Stimulated activated CD8-positive, alpha-beta memory T cell treated with anti-CD3 and anti-CD28 coated beads, Interleukin-2, amount 100 ng/mL, for 1 hour (primary cell): ENCODE results near the gene TALDO1.

Experiments used
- DNase-seq, 2 donors: peaks; one replicate each; pipeline ENCODE4 v3.0.0-alpha.2; 2020; ENCODE audit warnings: low read depth in 2 of 2

The TALDO1 gene

DNA sequence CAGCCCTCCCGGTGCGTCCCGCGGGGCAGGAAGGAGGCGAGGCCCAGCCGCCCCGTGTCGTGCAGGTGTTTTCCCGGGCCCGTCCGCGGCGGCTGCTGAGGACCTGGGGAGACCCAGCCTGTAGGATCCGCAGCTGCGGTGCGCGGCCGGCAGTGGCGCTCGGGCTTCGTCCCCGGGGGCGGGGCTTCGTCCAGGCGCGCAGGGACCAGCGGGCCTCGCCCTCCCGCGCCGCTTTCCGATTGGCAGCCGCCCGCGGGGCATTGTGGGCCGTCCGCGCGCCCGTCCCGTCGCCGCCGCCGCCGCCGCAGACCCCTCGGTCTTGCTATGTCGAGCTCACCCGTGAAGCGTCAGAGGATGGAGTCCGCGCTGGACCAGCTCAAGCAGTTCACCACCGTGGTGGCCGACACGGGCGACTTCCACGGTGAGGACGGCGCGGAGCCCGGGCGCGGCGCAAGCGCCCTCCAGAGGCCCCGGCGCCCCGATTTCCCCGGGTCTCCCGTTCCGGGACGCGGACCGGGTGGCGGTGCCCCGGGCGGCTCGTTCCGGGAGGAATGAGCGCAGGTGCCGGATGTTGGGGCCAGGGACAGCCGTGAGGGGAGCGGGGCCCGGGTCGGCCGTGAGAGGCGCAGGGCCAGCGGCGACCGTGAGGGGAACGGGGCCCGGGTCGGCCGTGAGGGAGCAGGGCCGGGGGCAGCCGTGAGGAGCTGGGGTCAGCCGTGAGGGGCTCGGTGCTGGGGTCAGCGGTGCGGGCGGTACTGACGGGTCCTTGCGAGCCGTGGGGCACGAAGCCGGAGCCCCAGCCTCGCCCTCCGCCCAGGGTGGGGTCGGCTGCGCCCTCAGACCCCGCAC lies at the start of gene TALDO1:
TALDO1 (plus strand) TSS at position 307 of the 849 bp plus-strand sequence; CDS start at position 325, 18 bp downstream.
- DNase-seq = peak; percentile 62 to 66

DNA sequence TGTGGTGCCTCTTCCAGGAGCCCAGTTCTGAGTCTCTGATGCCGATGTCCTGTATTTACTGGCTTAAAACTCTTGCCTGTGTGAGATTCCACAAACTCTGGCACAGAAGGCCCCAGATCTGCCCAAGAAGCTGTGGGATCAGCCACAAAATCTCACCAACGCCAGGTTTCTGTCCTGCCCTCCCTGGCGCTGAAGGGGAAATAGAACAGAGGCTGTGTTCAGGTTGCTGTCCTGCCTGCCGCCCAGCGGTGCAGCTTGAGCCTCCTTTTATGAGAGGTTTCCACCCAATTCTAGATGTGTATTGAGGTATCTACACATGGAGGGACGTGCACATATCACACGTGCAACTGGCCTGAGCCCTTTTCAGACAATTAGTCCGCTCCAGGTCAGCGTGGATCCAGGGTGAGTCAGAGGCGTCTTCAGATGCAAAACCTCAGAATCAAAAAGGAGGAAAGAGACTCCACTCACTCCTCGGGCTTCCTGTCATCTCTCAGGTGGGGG lies 49.4 kb upstream of the TALDO1 start:
- DNase-seq = no peak

DNA sequence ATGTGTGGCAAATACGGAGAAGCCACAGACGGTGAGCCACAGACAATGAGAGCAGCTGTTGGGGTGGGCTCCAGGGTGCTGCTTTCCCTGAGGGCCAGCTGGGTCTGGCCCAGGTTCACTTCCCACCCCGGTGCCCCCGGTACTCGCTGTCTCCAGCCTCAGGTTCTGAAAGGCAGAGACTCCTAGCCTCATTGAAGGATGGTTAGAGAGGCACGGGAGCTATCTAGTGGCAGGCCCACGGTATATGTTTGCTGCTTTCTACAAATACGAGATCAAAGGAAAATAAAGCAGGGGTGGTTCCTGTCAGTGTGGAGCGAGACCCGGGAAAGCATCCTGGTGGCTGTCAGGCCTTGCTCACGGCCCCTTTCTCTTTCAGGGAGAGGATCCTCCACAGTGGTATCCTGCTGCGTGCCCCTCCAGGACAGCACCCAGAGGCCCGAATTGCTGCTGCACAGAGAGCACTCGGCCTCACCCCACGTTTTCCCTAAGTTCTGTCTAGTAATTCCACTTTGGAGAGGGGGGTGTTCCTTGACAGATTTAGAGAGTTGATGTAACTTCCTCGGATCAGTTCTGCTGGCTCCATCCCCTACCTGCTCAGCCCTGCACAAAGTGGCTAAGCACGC lies 48.7 kb upstream of the TALDO1 start:
- no peak for DNase-seq

DNA sequence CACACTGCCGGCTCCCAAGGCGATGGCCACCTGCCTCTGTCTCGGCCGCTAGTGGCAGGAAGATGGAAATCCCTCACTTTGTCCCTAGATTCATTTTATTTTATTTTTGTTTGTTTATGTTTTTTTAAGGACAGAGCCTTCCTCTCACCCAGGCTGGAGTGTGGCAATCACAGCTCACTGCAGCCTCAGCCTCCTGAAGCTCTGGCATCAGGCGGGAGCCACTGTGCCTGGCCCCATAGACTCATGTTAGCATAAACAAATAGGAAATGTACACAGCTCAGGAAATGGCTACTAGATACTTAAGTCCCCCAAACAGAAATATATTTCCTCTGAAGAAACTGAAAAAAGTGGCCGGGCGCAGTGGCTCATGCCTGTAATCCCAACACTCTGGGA lies 48.2 kb upstream of the TALDO1 start:
- DNase-seq = no peak

DNA sequence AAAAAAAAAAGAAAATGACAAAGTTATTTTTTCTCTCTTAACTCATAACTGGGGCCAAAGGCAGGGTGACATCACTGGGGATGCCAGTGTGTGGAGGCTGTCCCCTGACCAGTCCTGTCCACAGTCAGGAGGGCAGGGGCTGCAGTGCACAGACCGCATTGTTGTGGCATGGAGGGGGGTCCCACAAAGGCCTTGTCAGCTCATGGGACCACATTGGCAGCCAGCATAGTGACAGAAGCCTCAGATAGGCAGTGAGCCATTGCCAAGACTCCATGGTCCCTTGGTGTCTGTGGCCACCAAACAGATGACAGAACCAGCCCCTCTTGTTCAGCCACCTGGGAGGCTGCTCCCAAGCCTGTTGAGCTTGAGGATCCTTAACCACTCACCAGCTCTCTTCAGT lies 47.5 kb upstream of the TALDO1 start:
- no peak for DNase-seq

DNA sequence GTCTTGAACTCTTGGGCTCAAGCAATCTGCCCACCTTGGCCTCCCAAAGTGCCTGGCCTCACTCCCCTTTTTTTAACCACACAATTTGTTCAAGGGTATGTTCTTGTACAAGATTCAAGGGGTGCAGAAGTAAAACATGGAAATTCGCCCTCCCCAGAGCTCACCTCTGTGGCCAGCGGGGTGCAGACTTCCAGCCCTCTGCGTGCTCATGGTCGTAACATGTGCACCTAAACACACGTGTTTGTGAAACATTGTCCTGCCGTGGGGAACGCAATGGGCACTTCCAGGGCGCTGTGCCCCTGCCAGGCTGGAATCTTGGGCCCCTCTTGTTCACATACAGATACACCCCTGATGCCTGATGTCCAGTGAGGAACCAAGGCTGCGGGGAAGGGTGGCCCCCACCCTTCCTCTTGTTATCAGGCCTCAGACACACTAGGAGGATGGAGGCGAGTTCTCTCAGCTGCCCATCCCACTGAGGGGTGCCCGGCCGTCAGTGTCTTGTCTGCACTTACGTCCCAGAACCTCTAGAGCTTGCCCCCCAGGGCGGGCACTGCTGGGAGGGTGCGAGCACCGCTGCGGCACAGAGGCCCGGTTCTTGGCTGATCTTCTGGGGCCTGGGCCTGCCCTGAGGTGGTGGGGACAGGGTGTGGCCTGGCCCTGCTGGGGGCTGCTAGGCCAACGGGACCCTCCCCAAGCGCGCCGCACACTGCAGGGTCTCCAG lies 45.4 kb upstream of the TALDO1 start:
- no peak for DNase-seq

DNA sequence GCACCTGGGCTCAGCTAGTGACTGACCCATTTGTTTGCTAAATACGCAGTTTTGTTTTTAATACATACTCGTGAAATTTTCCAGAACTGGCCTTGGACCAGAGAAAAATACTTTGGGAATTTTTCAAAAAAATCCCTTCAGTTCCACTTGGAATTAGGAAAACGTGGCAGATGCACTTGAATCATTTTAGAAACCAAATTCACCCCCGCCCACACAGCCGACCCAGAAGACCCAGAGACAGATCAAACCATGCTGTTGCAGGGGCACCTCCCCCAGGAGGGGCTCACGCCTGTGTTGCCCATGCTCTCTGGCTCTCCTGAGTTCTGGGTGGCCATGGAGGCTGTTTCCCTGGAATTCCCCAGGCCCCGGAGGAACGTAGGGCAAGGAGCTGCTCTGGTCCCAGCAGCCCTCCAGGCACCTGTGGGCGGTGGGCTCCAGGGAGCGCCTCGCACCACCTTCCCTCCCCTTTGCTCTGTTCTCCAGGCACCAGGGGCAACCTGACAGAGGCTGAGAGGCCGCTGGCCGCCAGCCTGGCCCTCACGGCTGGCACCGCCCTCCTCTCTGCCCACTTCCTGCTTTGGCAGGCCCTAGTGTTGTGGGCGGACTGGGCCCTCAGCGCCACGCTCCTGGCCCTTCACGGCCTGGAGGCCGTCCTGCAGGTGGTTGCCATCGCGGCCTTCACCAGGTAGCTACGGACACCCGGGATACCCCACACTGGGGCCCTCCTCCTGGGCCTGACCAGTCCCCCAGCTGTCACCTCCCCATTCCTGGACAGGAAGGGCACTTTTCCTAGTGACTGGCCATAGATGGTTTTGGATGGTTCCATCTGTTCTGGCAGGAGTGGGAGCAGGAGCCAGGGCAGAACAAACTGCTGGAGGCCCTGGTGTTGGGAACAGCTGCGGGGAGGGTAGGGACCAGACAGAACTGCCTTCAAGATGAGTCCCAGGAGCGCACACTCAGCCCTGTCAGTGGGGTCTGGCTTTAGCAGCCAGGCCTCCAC lies 44.5 kb upstream of the TALDO1 start:
- no peak for DNase-seq

DNA sequence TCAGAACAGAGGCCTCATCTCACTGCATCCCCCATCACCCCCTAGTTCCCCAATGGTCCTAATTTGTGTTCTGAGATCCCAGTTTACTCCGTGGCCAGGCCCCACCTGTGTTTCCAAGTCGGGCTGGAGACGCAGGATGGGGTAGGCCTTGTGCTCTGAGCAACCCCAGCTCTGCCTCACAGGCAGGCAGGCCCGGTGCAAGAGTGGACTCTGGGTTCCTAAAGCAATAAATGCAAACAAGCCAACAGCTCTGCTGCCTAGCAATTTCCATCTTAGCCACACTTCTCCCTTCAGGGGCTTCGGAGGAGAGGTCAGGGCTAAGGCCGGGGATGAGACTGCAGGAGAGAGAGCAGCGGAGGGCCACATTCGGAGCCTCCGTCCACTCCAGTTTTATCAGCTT lies 43.8 kb upstream of the TALDO1 start:
- DNase-seq = no peak

DNA sequence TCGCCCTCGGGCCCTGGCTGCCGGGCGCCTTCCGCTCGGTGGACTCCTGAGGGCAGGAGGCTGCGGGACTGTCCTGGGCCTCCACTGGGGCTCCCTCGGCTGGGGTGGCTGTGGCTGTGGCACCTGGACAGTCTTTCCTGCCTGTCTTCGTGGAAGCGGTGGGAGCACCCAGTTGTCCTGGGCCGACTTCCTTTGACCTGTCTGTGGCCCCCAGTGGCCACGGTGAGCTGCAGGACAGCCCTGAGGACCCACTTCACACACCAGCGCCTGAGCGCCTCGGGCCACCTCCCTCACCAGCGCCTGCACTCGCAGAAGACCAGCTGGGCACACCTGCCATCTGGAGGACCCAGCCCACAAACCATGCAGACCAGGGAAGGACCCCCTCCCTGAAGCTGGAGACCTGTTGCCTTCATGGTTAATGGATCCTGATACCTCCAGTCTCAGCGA lies 43.0 kb upstream of the TALDO1 start:
- DNase-seq = no peak

DNA sequence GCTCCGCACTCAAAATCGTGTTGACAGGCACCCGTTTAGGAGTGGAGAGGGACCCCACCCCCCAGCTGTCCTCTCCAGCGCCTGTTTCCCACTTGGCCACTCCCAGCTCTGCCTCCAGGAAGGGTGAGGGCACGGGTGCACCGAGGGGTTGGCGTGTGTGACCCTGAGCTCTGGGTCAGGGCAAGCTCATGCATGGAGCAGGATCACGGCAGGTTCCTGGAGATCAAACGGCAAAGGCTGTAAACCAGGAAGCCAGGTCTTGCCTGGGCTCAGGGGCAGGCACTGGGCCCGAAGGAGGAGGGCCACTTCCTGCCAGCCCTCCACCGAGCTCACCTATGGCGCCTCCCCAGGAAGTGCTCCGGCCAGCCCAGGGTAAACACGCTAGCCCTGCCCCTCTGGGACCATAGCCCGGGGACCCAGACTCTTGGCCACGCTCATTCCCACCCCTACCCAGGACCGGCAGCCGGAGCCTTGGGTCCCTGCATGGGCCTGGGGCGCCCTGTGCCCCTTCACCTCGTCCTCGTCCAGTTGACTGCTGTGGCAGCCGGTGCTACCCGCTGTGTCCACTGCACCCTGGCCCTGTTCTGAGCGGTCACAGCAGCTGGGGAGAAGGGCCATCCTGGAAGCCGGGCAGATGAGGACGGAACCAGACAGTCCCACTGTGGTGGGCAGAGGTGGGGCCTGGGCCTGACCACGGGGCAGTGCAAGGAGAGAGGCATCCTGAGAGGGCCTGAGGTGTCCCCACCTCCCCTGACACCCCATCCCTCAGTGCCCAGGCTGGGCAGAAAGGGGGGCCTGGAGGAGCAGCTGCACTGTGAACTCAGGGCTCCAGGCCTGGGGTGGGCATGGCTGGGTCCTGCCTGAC lies 42.3 kb upstream of the TALDO1 start:
- DNase-seq = no peak

DNA sequence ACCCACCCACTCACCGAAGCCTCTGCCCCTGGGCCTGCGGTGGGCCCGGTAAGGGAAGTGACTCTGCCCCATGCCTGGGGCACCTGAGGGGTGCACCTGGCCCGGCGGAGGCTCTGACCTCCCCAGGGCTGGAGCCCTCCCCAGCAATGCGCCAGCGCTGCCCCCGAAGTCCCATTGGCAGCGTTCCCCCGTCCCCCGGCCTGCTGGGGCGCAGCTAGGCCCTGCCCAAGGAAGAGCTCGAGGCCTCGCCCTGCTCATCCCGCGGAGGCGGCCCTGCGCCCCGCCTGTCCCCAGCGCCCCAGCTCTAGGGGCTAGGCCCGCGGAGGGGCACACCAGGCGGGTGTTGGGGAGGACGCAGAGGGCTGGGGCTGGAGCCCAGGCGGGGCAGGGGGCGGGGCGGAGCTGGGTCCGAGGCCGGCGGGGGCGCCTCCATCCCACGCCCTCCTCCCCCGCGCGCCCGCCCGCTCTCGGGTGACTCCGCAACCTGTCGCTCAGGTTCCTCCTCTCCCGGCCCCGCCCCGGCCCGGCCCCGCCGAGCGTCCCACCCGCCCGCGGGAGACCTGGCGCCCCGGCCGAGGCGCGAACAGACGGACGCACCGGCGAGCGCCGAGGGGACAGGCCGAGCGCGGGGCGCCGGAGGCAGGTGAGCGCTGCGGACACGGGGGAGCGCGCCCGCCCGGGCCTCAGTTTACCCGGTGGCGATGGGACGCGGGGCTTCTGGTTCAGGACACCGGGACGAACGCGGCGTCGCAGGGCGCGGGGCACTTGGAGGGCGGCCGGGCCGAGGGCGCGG lies 41.4 kb upstream of the TALDO1 start, which contains the start of gene EPS8L2:
EPS8L2 (plus strand) TSS at position 586 of the 793 bp plus-strand sequence. CDS start 3,177 bp downstream, outside the sequence.
- DNase-seq = no peak

DNA sequence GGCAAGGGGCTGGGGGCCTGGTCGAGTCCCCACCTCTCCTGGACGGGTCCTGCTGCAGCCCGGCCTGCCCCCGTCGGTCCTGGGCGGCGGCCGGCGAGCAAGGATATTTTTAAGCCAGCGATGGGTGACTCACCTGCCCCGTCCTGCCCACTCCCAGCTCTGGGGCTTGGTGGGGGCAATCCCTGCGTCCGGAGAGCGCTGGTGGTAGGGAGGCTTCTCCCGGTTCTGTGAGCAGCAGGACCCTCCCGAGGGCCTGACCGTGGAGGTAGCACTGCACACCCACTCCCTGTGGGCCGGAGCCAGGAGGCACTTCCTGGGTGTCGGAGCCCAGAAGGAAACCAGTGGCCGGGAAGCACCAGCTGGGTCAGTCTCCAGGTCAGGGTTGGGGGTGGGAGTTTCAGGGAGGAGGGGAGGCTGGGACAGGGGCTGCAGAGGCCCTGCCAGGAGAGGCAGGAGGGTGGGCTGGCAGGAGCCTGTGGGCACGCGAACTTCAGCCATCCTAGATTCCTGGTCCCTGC lies 40.8 kb upstream of the TALDO1 start:
- DNase-seq = no peak

DNA sequence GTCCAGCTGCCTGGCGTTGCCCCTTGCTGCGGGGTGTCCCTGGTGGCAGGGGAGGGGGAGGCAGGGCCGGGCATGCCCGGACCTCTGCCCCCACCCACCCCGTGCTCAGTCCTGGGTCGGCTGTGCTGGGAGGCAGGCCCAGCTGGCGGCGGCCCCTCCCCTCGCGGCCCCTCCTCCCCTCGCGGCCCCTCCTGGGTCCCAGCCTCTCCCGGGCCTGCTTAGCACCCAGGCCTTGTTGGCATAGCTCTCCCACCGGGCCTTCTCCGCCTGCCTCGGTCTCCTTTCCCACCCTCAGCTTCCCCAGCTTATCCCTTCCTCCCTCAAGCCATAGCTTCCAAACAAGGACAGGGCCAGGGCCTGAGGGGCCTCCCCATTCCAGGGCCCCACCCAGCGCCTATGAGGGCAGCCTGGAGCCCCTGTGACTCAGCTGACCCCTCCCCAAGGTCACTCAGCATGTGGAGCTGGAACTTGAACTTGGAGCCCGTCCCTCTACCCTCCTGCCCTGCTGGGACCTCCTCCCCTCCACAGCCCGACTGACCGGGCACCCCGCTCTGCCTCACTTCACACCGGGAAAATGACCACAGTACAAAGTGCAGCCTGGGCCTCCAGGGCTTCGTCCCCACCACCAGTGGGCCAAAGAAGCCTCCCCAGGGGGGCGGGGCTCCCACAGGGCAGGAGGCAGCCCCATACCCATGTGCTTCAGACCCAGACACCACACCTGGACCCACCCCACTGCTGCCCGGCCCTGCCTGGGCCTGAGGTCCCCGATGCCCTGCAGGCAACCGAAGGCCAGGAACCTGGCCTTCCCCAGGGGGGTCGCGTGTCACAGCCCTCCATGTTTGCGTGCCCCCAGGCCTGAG lies 40.1 kb upstream of the TALDO1 start:
- DNase-seq = no peak

DNA sequence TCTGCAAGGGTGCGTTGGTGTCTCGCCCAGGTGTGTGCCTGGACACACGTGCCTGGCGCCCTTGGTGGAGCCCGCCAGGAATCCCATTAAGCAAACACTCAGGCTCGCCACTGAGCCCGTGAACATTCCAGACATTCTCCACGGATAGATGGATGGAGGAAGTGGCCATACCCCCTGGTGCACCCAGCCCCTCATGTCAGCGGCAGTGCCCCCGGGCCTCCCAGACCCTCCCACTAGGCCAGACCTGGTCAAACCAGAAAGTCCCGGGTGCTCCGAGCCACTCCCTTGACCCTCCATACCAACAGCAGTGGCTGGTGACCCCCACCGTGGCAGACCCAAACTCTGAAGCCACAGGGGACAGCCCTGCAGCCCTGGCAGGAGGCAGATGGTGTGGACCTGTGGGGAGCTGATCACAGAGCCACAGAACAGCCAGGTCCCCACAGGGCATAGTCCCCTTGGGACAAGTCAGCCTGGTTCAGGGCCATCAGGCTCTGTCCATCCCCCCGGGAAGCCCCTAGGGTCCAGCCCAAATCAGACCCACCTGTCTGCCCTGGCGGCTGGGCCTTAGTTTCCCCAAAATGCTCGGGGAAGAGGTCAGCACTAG lies 39.3 kb upstream of the TALDO1 start:
- DNase-seq = no peak

DNA sequence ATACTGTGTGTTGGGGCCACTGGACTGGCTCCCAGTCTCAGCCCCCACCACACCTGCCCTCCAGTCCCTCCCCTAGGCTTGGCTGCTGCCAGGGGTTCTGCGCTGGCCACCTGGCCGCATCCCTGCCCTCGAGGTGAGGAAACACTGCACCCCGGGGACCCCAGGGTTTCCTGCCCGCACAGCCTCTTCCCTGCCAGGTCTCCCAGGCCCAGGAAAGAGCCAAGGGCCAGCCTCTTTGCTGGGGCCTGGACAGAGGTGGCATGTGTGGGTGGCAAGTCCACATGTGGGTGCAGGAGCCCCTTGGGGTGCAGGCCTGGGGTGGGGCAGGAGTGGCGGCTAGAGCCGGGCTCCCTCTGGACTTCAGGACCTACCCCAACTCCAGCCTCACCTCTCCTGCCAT lies 38.8 kb upstream of the TALDO1 start:
- no peak for DNase-seq

DNA sequence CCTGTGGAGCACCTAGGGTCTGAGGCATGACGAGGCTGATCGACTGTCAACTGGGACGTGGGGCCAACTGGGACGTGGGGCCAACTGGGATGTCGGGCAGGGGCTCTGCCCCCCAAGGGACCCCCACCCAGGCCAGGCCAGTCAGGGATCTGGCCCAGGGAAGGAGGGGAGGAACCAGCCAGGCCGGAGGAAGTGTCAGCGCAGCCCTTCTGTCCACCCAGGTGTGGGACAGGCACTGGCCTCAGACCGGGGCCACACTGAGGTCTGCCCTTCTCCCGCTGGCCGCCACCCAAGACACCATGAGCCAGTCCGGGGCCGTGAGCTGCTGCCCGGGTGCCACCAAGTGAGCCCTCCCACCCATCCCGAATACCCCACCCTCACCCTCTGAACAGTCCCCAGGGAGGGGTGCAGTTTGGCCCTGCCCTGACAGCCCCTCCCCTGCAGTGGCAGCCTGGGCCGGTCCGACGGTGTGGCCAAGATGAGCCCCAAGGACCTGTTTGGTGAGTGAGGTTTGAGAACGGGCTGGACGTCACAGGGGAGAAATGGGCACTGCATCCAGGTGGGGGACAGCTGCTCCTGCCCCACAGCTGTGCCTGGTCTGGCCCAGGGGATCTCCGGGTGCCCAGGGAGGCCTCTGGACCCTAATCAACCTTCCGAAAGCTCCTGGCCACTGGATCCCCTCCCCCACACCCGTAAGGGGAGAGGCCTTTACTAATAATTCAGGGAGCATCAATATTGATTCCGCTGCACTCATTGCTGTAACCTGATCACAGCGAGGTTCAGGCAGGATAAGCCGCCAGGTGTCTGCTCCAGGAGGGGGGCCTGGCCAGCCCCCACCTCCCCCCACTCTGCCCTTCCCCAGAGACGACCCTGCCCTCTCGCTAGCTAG lies 37.9 kb upstream of the TALDO1 start:
- DNase-seq = no peak

DNA sequence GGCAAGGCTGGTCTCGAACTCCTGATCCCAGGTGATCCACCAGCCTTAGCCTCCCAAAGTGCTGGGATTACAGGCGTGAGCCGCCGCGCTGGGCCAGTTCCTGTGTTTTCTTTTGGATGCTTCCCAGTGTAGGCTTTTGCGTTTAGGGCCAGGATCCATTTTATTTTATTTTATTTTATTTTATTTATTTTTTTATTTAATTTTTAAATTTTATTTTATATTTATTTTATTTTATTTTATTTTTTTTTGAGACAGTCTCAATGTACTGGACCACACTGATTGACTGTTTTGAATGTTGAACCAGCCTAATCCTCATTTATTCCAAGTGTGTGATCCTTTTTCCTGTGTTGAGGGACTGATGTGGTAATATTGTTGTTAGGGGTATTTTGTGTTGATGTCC lies 32.8 kb upstream of the TALDO1 start:
- no peak for DNase-seq
